HCT116 (cell line): ENCODE results near the gene TNKS1BP1. TPM values are rescaled to one million over a fixed set of nuclear protein-coding genes. Genes with fewer than 3 reads are reported as not detected.

ENCODE experiments used
- ATAC-seq: fragments of 200-7000 bp; cut with Tn5 transposase; 2 replicates; pipeline ENCODE4 v1.9.1; 2020; ENCODE audit warnings: mild to moderate bottlenecking, moderate library complexity
- BruUV-seq: library from RNA; stranded (reverse); fragments of 400-500 nt; replicated peaks from 2 replicates; lab custom pipeline; 2021; lab: Mats Ljungman, UMichigan
- CTCF ChIA-PET: fragments of 300-600 bp; sonication (Branson Sonifier 250); formaldehyde crosslinking; loops from one replicate; lab custom pipeline; 2021; ENCODE audit warnings: antibody characterized with exemption; lab: Charles Lee
- POLR2A ChIA-PET: fragments of 300-600, 350-600 bp; sonication (Branson Sonifier 250); formaldehyde crosslinking; loops from one replicate; lab custom pipeline; 2021; ENCODE audit warnings: antibody characterized with exemption; lab: Charles Lee
- RAD21 ChIA-PET, 2 experiments: fragments of 300-600 bp; sonication (Branson Sonifier 250); formaldehyde crosslinking; loops; one replicate each; lab custom pipeline; 2023; ENCODE audit warnings: low total read pairs in 2 of 2; ENCODE audit not compliant: uncharacterized antibody in 2 of 2, unreplicated experiment in 2 of 2, low non-redundant PET in 1 of 2; lab: Charles Lee
- DNase-seq: peaks from one replicate; pipeline ENCODE4 v3.0.0-alpha.2; 2010; ENCODE audit warnings: low read depth, low spot score
- H2AFZ ChIP-seq: fragments of 200-600 bp; shearing (Covaris generic), sonication (generic); 2 replicates; pipeline ENCODE4 v1.6.1; 2017; ENCODE audit warnings: low read depth, mixed run types, mixed read lengths, antibody characterized with exemption, low read length; ENCODE audit not compliant: poor library complexity, severe bottlenecking
- H3K27ac ChIP-seq: 2 replicates; pipeline ENCODE4 v1.5.1; 2012; ENCODE audit warnings: low read depth, low read length
- H3K27me3 ChIP-seq: fragments of 200-600 bp; sonication (generic); 2 replicates; pipeline ENCODE4 v1.6.1; 2016; ENCODE audit warnings: mixed run types, low read length, mixed read lengths; ENCODE audit not compliant: insufficient read depth
- H3K36me3 ChIP-seq, 2 experiments: fragments of 200-500 bp in 1 of 2; fragments of 200-600 bp in 1 of 2; sonication (Bioruptor generic) in 1 of 2; sonication (generic) in 1 of 2; 2 replicates each; pipeline versions ENCODE4 v1.5.1 to v1.6.1; 2014 to 2016; ENCODE audit warnings: low read length in 2 of 2, inconsistent platforms in 1 of 2, mixed read lengths in 1 of 2, mixed run types in 1 of 2; ENCODE audit not compliant: insufficient read depth in 2 of 2, control insufficient read depth in 1 of 2
- H3K4me1 ChIP-seq, 2 experiments: fragments of 200-600 bp in 1 of 2; sonication (generic) in 1 of 2; 2 replicates each; pipeline versions ENCODE4 v1.5.1 to v1.6.1; 2012 to 2017; ENCODE audit warnings: low read length in 2 of 2, inconsistent platforms in 1 of 2, mild to moderate bottlenecking in 1 of 2, mixed read lengths in 1 of 2, mixed run types in 1 of 2, moderate library complexity in 1 of 2; ENCODE audit not compliant: insufficient read depth in 2 of 2, control insufficient read depth in 1 of 2
- H3K4me2 ChIP-seq: fragments of 200-600 bp; sonication (generic); 2 replicates; pipeline ENCODE4 v1.6.1; 2017; ENCODE audit warnings: mixed run types, low read length, mixed read lengths
- H3K4me3 ChIP-seq, 2 experiments: fragments of 200-600 bp in 1 of 2; sonication (generic) in 1 of 2; replicated peaks in 1 of 2; 2 replicates each; pipeline ENCODE4 v1.5.1; 2011 to 2016; ENCODE audit warnings: low read length in 2 of 2, control low read depth in 1 of 2, low read depth in 1 of 2, mild to moderate bottlenecking in 1 of 2, mixed read lengths in 1 of 2, mixed run types in 1 of 2
- H3K79me2 ChIP-seq: fragments of 200-600 bp; sonication (generic); 2 replicates; pipeline ENCODE4 v1.6.1; 2017; ENCODE audit warnings: mild to moderate bottlenecking, mixed run types, low read length, moderate library complexity, mixed read lengths; ENCODE audit not compliant: insufficient read depth
- H3K9ac ChIP-seq: fragments of 200-600 bp; sonication (generic); 2 replicates; pipeline ENCODE4 v1.6.1; 2016; ENCODE audit warnings: low read length, mixed read lengths
- H3K9me2 ChIP-seq: fragments of 200-600 bp; sonication (generic), shearing (Covaris generic); 2 replicates; pipeline ENCODE4 v1.6.1; 2017; ENCODE audit warnings: mixed run types, mild to moderate bottlenecking, moderate library complexity; ENCODE audit not compliant: insufficient read depth
- H3K9me3 ChIP-seq, 2 experiments: fragments of 200-500 bp in 1 of 2; fragments of 200-600 bp in 1 of 2; sonication (Bioruptor generic) in 1 of 2; sonication (generic) in 1 of 2; 2 replicates each; pipeline ENCODE4 v1.6.1; 2014 to 2017; ENCODE audit warnings: low read length in 2 of 2, mixed read lengths in 2 of 2, inconsistent platforms in 1 of 2, low read depth in 1 of 2, mild to moderate bottlenecking in 1 of 2, mixed run types in 1 of 2, moderate library complexity in 1 of 2; ENCODE audit not compliant: control insufficient read depth in 1 of 2, insufficient read depth in 1 of 2
- H4K20me1 ChIP-seq: fragments of 200-600 bp; sonication (generic), shearing (Covaris generic); 2 replicates; pipeline ENCODE4 v1.6.1; 2017; ENCODE audit warnings: mixed run types, mild to moderate bottlenecking, moderate library complexity; ENCODE audit not compliant: insufficient read depth
- CTCF ChIP-seq, 3 experiments: fragments of 200-600 bp in 1 of 3; sonication (generic) in 1 of 3; IDR thresholded peaks in 2 of 3; conservative IDR thresholded peaks in 1 of 3; 2 replicates each; pipeline ENCODE4 v1.5.1; 2012 to 2017; ENCODE audit warnings: low read depth in 2 of 3, low read length in 2 of 3, antibody characterized with exemption in 1 of 3, borderline replicate concordance in 1 of 3, control low read depth in 1 of 3, mild to moderate bottlenecking in 1 of 3, mixed read lengths in 1 of 3, mixed run types in 1 of 3, moderate library complexity in 1 of 3; ENCODE audit not compliant: insufficient read depth in 1 of 3
- EGR1 ChIP-seq: IDR thresholded peaks from 2 replicates; pipeline ENCODE4 v1.6.1; 2012; ENCODE audit warnings: low read depth
- EZH2 ChIP-seq: fragments of 200-600 bp; sonication (generic); IDR thresholded peaks from 2 replicates; pipeline ENCODE4 v1.6.1; 2017; ENCODE audit warnings: antibody characterized with exemption, mixed run types
- FOSL1 ChIP-seq: IDR thresholded peaks from 2 replicates; pipeline ENCODE4 v1.6.1; 2012; ENCODE audit warnings: low read depth
- JUND ChIP-seq: IDR thresholded peaks from 2 replicates; pipeline ENCODE4 v1.6.1; 2012
- REST ChIP-seq: IDR thresholded peaks from 2 replicates; pipeline ENCODE4 v1.6.1; 2012; ENCODE audit warnings: low read depth
- SRF ChIP-seq: IDR thresholded peaks from 2 replicates; pipeline ENCODE4 v1.6.1; 2012; ENCODE audit warnings: low read depth
- TCF7L2 ChIP-seq: IDR thresholded peaks from 2 replicates; pipeline ENCODE4 v1.7.0; 2011; ENCODE audit warnings: borderline replicate concordance, inconsistent platforms; ENCODE audit not compliant: insufficient read depth, insufficient read length; ENCODE audit errors: extremely low read depth
- ZNF274 ChIP-seq: fragments of 200-500 bp; sonication (Bioruptor generic); IDR thresholded peaks from 2 replicates; pipeline ENCODE4 v1.6.1; 2014; ENCODE audit warnings: mild to moderate bottlenecking, low read depth, low read length, inconsistent platforms
- intact Hi-C: fragments of 100-400 bp; cut with micrococcal nuclease; formaldehyde crosslinking; loops from 2 replicates; pipeline ENCODE4 v1.10.0; 2022
- total RNA-seq: library from RNA; stranded (reverse); gene quantifications from one replicate; pipeline ENCODE4 v1.2.1, GENCODE V29; 2021; ENCODE audit not compliant: unreplicated experiment

TNKS1BP1 gene
- total RNA-seq, 1 experiment from 2014 or later: 77.6 TPM

GRCh38 chr11:57323855-57324153 lies 948 bp downstream of the TNKS1BP1 start (continued):
- TF ChIP-seq REST: no peak
- no peak for TF ChIP-seq EZH2
- no peak for TF ChIP-seq FOSL1
- no peak for TF ChIP-seq EGR1
- TF ChIP-seq ZNF274: no peak

GRCh38 chr11:57323167-57323854 lies 1.4 kb downstream of the TNKS1BP1 start:
- peaks cover 24 to 34% of the 10 kb centered on the region in 2 experiments; a peak in 3 of 4 replicates for H3K36me3 ChIP-seq
- H3K9me3 ChIP-seq: no peaks in the 10 kb centered on the region
- peaks cover 39% of the 10 kb centered on the region for H3K79me2 ChIP-seq
- H3K27ac ChIP-seq: peak overlapping the region; percentile 78
- ChIA-PET RAD21 (interaction anchor here (0.6 to 1.8 kb wide), 2 partner anchors 12 to 13 kb away, joined by 3 to 6 read pairs; partner anchors contain the start of gene SSRP1 (in 1 of the 2)), CTCF (interaction anchor here (2.3 kb wide), 1 partner anchor 12 kb away, joined by 13 read pairs; no protein-coding TSS in a partner anchor), POLR2A (interaction anchor here (0.7 to 6.5 kb wide), 2 partner anchors 11 to 79 kb away, joined by 4 to 42 read pairs; no protein-coding TSS in a partner anchor)
- no peaks in the 10 kb centered on the region for H3K9me2 ChIP-seq
- H3K4me2 ChIP-seq: peak overlapping the region; percentile 96
- no TSS peak for BruUV-seq
- H3K27me3 ChIP-seq: no peaks in the 10 kb centered on the region
- peak overlapping the region; percentile 63 for H3K9ac ChIP-seq
- peak overlapping the region; percentile 67 to 75 for H3K4me3 ChIP-seq
- no peak for DNase-seq
- ATAC-seq: no peak
- no peaks in the 10 kb centered on the region for H4K20me1 ChIP-seq
- peaks cover 33 to 53% of the 10 kb centered on the region in 2 experiments for H3K4me1 ChIP-seq
- no peak overlapping the region for H2AFZ ChIP-seq
- TF ChIP-seq SRF (no peak), CTCF (IDR thresholded peaks at IDR 0.05 in 2 of 3, conservative IDR thresholded peaks at IDR 0.05 in 1 of 3; ENCODE audit: borderline replicate concordance in 1 of 3, insufficient read depth in 1 of 3, low read depth in 2 of 3, low read length in 2 of 3) (peak in 2 of 3 experiments; percentile 11 to 18; a peak in 1 of 6 replicates), TCF7L2 (no peak), JUND (no peak)
- intact Hi-C loops: no loop called here
